ENCODE results near the gene FMN2.

Gene FMN2

GRCh38 chr1:240423246-240423924 lies 331.7 kb downstream of the FMN2 start:
- DNase-seq (ENCODE audit: low spot score): no peak

- DNase-seq (ENCODE audit: low spot score): no peak
Observed at GRCh38 chr1:240424740-240425464, 333.2 kb downstream of the FMN2 start.

GRCh38 chr1:240426051-240426450 lies 334.4 kb downstream of the FMN2 start:
- peak; percentile 24 for DNase-seq (ENCODE audit: low spot score)

- DNase-seq (ENCODE audit: low spot score): no peak
Observed at GRCh38 chr1:240435996-240436566, 344.4 kb downstream of the FMN2 start.

GRCh38 chr1:240441669-240442068 lies 350.0 kb downstream of the FMN2 start:
- no peak for DNase-seq (ENCODE audit: low spot score)

- DNase-seq (ENCODE audit: low spot score): no peak
Observed at GRCh38 chr1:240445369-240445768, 353.7 kb downstream of the FMN2 start.

- DNase-seq (ENCODE audit: low spot score): peak; percentile 16
Observed at GRCh38 chr1:240455228-240455821, 363.6 kb downstream of the FMN2 start.

- no peak for DNase-seq (ENCODE audit: low spot score)
Observed at GRCh38 chr1:240457203-240457602, 365.5 kb downstream of the FMN2 start.

- no peak for DNase-seq (ENCODE audit: low spot score)
Observed at GRCh38 chr1:240462277-240462676, 370.6 kb downstream of the FMN2 start.

GRCh38 chr1:240462766-240463395 lies 371.2 kb downstream of the FMN2 start:
- no peak for DNase-seq (ENCODE audit: low spot score)

GRCh38 chr1:240464099-240464498 lies 372.4 kb downstream of the FMN2 start:
- DNase-seq (ENCODE audit: low spot score): no peak

GRCh38 chr1:240465531-240465940 lies 373.9 kb downstream of the FMN2 start:
- DNase-seq (ENCODE audit: low spot score): no peak

- no peak for DNase-seq (ENCODE audit: low spot score)
Observed at GRCh38 chr1:240466509-240466908, 374.8 kb downstream of the FMN2 start.

- no peak for DNase-seq (ENCODE audit: low spot score)
Observed at GRCh38 chr1:240467895-240468294, 376.2 kb downstream of the FMN2 start.

GRCh38 chr1:240468656-240469055 lies 377.0 kb downstream of the FMN2 start:
- peak; percentile 40 for DNase-seq (ENCODE audit: low spot score)

GRCh38 chr1:240474133-240474614 lies 382.5 kb downstream of the FMN2 start:
- DNase-seq (ENCODE audit: low spot score): no peak

- no peak for DNase-seq (ENCODE audit: low spot score)
Observed at GRCh38 chr1:240475832-240476231, 384.1 kb downstream of the FMN2 start.

- DNase-seq (ENCODE audit: low spot score): no peak
Observed at GRCh38 chr1:240478536-240478935, 386.9 kb downstream of the FMN2 start.

- DNase-seq (ENCODE audit: low spot score): no peak
Observed at GRCh38 chr1:240484804-240485443, 393.2 kb downstream of the FMN2 start.

- no peak for DNase-seq (ENCODE audit: low spot score)
Observed at GRCh38 chr1:240486611-240487010, 394.9 kb downstream of the FMN2 start.

GRCh38 chr1:240487493-240487892 lies 395.8 kb downstream of the FMN2 start:
- DNase-seq (ENCODE audit: low spot score): no peak

- peak; percentile 24 for DNase-seq (ENCODE audit: low spot score)
Observed at GRCh38 chr1:240491156-240491555, 399.5 kb downstream of the FMN2 start.

Data from GM03348 (cell line).